ENCODE results near the gene C20orf202. TPM values are rescaled to one million over a fixed set of nuclear protein-coding genes. Genes with fewer than 3 reads are reported as not detected.

Gene C20orf202
- total and polyA plus RNA-seq, 10 donors, result 0.06 to 2.9 (median 0.31) TPM; not detected in 2

DNA sequence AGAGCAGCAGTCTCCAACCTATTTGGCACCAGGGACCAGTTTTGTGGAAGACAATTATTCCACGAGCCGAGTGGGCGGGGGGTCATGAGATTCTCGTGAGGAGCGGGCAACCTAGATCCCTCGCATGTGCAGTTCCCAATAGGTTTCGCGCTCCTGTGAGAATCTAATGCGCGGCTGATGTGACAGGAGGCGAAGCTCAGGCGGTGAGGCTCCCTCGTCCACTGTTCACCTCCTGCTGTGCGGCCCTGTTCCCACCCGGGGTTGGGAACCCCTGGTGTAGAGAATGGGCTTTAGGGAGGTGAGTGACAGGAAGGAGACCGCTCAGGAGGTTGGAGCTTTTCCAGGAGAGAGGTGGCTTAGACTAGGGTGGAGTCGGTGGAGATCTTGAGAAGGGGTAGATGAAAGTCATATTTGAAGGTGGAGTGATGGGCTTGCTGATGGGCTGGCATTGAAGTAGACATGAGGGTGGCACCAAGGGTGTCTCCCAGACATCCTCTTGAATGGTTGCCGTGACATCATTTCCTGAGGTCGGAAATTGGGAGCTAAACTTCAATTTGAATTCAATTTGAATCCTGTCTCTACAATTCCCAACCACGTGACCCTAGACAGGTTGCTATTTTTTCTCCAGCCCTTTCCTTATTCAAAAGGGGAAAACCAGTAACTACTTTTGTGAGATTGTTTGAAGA lies 21.1 kb downstream of the C20orf202 start:
- intact Hi-C loops (cut with DNase I; ENCODE audit: low total_unique reads), result no loop called here
- Histone ChIP-seq H3K4me1 (peaks cover 0 to 25% (median 16%) of the 10 kb centered on the region in 6 donors), H3K4me3 (no peak overlapping the region), H3K9me3 (peaks cover 0 to 18% (median 9%) of the 10 kb centered on the region in 8 donors), H3K27ac (no peak overlapping the region), H3K27me3 (replicated peaks in 1 of 7) (peaks cover 0 to 42% (median 34%) of the 10 kb centered on the region in 7 donors), H3K36me3 (no peaks in the 10 kb centered on the region)
- TF ChIP-seq, protein P1, sequence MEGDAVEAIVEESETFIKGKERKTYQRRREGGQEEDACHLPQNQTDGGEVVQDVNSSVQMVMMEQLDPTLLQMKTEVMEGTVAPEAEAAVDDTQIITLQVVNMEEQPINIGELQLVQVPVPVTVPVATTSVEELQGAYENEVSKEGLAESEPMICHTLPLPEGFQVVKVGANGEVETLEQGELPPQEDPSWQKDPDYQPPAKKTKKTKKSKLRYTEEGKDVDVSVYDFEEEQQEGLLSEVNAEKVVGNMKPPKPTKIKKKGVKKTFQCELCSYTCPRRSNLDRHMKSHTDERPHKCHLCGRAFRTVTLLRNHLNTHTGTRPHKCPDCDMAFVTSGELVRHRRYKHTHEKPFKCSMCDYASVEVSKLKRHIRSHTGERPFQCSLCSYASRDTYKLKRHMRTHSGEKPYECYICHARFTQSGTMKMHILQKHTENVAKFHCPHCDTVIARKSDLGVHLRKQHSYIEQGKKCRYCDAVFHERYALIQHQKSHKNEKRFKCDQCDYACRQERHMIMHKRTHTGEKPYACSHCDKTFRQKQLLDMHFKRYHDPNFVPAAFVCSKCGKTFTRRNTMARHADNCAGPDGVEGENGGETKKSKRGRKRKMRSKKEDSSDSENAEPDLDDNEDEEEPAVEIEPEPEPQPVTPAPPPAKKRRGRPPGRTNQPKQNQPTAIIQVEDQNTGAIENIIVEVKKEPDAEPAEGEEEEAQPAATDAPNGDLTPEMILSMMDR (IDR thresholded peaks at IDR 0.05 in 8 of 11, conservative IDR thresholded peaks at IDR 0.05 in 3 of 11), result no peak
- TF ChIP-seq POLR2AphosphoS5 (IDR thresholded peaks at IDR 0.05), result no peak
- no peak for TF ChIP-seq POLR2A (IDR thresholded peaks at IDR 0.05)
- no peak for DNase-seq
- 82 to 86% (median 83%) methylated on average over 20 of the region's 20 CpGs for WGBS, 5 donors

GRCh38 chr20:1225263-1225782 lies 22.1 kb downstream of the C20orf202 start:
- Histone ChIP-seq H3K27ac (peak overlapping the region in 2 of 8 donors; percentile 51 to 54), H3K9me3 (peaks cover 0 to 18% (median 9%) of the 10 kb centered on the region in 8 donors), H3K27me3 (replicated peaks in 1 of 7) (peaks cover 0 to 52% (median 38%) of the 10 kb centered on the region in 7 donors), H3K4me3 (peak overlapping the region in 4 of 8 donors; percentile 58 to 71 (median 62)), H3K4me1 (peaks cover 0 to 25% (median 16%) of the 10 kb centered on the region in 6 donors), H3K36me3 (no peaks in the 10 kb centered on the region)
- 5 to 15% (median 7%) methylated on average over 23 to 30 of the region's 30 CpGs for WGBS, 5 donors
- no peak for DNase-seq
- intact Hi-C loops (cut with DNase I; ENCODE audit: low total_unique reads), result no loop called here
- TF ChIP-seq, protein P1 (IDR thresholded peaks at IDR 0.05 in 8 of 11, conservative IDR thresholded peaks at IDR 0.05 in 3 of 11), result no peak
- TF ChIP-seq POLR2AphosphoS5 (IDR thresholded peaks at IDR 0.05) (no peak), POLR2A (IDR thresholded peaks at IDR 0.05) (no peak)

DNA sequence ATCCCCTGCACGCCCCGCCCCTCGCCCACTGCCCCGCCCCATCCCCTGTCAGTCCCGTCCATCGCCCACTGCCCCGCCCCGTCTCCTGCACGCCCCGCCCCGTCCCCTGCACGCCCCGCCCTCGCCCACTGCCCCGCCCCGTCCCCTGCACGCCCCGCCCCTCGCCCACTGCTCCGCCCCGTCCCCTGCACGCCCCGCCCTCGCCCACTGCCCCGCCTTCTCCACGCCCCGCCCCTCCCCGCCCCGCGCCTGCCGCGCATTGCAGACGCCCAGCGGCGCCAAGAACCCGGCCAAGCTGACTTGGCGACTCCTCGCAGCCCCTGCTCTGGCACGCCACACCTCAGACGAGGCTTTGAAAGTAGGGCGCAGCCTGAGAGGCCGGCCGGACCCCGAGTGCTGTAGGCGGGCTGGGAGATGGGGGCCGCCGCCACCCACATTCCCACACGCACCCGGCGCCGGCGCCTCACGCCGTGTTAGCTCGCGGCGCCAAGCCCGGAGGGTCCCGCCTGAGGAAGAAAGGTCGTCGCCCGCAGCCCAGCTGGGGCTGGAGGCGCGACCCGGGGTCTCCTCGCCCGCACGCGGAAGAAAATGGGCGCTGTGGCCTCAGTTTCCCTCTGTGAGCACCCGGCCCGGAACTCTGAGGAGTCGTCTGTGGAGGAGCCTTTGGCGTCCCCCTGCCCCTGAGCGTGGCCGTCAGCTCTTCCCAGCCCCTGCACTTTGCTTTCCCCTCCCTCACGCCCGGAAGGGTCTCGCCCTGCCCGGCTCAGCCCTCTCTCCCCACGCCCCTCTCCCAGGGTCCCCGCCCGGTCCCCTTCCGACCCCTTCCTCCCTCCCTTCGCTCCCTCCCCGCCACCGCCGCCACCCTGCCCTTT lies 22.8 kb downstream of the C20orf202 start, which contains the start of gene RAD21L1:
Gene RAD21L1 (plus strand): TSS at position 262 of the 872 bp plus-strand sequence. CDS start 2,410 bp downstream, outside the sequence.
- TF ChIP-seq POLR2AphosphoS5 (IDR thresholded peaks at IDR 0.05), result peak in 1 of 3 donors; percentile 40
- TF ChIP-seq, protein P1 (IDR thresholded peaks at IDR 0.05 in 8 of 11, conservative IDR thresholded peaks at IDR 0.05 in 3 of 11), result no peak
- TF ChIP-seq POLR2A (IDR thresholded peaks at IDR 0.05), result no peak
- Histone ChIP-seq H3K4me1 (peaks cover 0 to 25% (median 16%) of the 10 kb centered on the region in 6 donors), H3K27me3 (replicated peaks in 1 of 7) (peaks cover 0 to 59% (median 45%) of the 10 kb centered on the region in 7 donors), H3K4me3 (peak within 1 kb of the TSS; percentile 50 to 71 (median 60)), H3K36me3 (no peaks in the 10 kb centered on the region), H3K9me3 (peaks cover 0 to 18% (median 9%) of the 10 kb centered on the region in 8 donors), H3K27ac (peak within 1 kb of the TSS in 3 of 8 donors; percentile 42 to 54 (median 51))
- DNase-seq, result peak; percentile 92
- intact Hi-C loops (cut with DNase I; ENCODE audit: low total_unique reads), result no loop called here
- WGBS, 5 donors, result 0 to 3% (median 1%) methylated on average over 31 to 88 of the region's 88 CpGs
